H9 (cell line): ENCODE results near the gene PCDHGB1. TPM values are rescaled to one million over a fixed set of nuclear protein-coding genes. Genes with fewer than 3 reads are reported as not detected.

Experiments used
- DNase-seq: peaks from one replicate; pipeline ENCODE4 v3.0.0-alpha.2; 2017
- H2AFZ ChIP-seq: one replicate; pipeline ENCODE4 v1.6.1; 2013; ENCODE audit warnings: mild to moderate bottlenecking, low read length, control low read depth, moderate library complexity
- H2AK5ac ChIP-seq: 2 replicates; pipeline ENCODE4 v1.6.1; 2013; ENCODE audit warnings: low read length, control low read depth, mixed read lengths; ENCODE audit not compliant: insufficient read length
- H2BK120ac ChIP-seq: one replicate; pipeline ENCODE4 v1.6.1; 2013; ENCODE audit warnings: low read depth, mild to moderate bottlenecking, low read length, control low read depth, inconsistent platforms; ENCODE audit not compliant: poor library complexity, severe bottlenecking
- H2BK12ac ChIP-seq: 2 replicates; pipeline ENCODE4 v1.6.1; 2013; ENCODE audit warnings: low read length, control low read depth, mixed read lengths, low read depth; ENCODE audit not compliant: insufficient read length
- H2BK15ac ChIP-seq: 2 replicates; pipeline ENCODE4 v1.6.1; 2013; ENCODE audit warnings: low read depth, low read length, control low read depth
- H2BK20ac ChIP-seq: one replicate; pipeline ENCODE4 v1.6.1; 2013; ENCODE audit warnings: low read depth, mild to moderate bottlenecking, low read length, control low read depth, inconsistent platforms; ENCODE audit not compliant: poor library complexity, severe bottlenecking
- H2BK5ac ChIP-seq: 2 replicates; pipeline ENCODE4 v1.6.1; 2013; ENCODE audit warnings: low read length, control low read depth, mixed read lengths; ENCODE audit not compliant: insufficient read length
- H3K14ac ChIP-seq: 2 replicates; pipeline ENCODE4 v1.6.1; 2013; ENCODE audit warnings: low read length, control low read depth; ENCODE audit not compliant: insufficient read depth
- H3K18ac ChIP-seq: 2 replicates; pipeline ENCODE4 v1.6.1; 2013; ENCODE audit warnings: low read depth, mild to moderate bottlenecking, mixed read lengths, low read length, control low read depth; ENCODE audit not compliant: insufficient read length
- H3K23ac ChIP-seq: 2 replicates; pipeline ENCODE4 v1.6.1; 2013; ENCODE audit warnings: low read length, control low read depth, mixed read lengths, low read depth; ENCODE audit not compliant: insufficient read length
- H3K23me2 ChIP-seq: 2 replicates; pipeline ENCODE4 v1.6.1; 2013; ENCODE audit warnings: low read depth, mild to moderate bottlenecking, mixed read lengths, low read length, control low read depth; ENCODE audit not compliant: insufficient read length, poor library complexity, severe bottlenecking
- H3K27ac ChIP-seq: 2 replicates; pipeline ENCODE4 v1.5.1; 2013; ENCODE audit warnings: low read length, control low read depth, mixed read lengths, low read depth; ENCODE audit not compliant: insufficient read length
- H3K27me3 ChIP-seq: 2 replicates; pipeline ENCODE4 v1.6.1; 2013; ENCODE audit warnings: low read length, control low read depth, inconsistent platforms; ENCODE audit not compliant: insufficient read depth
- H3K4ac ChIP-seq: 2 replicates; pipeline ENCODE4 v1.6.1; 2013; ENCODE audit warnings: low read depth, mild to moderate bottlenecking, control low read depth, inconsistent platforms, low read length, moderate library complexity
- H3K4me1 ChIP-seq: 2 replicates; pipeline ENCODE4 v1.6.1; 2013; ENCODE audit warnings: low read length, control low read depth, inconsistent platforms; ENCODE audit not compliant: insufficient read depth
- H3K4me2 ChIP-seq: 2 replicates; pipeline ENCODE4 v1.6.1; 2013; ENCODE audit warnings: low read length, control low read depth, mixed read lengths; ENCODE audit not compliant: insufficient read length, insufficient read depth
- H3K56ac ChIP-seq: 2 replicates; pipeline ENCODE4 v1.6.1; 2013; ENCODE audit warnings: low read depth, mild to moderate bottlenecking, mixed read lengths, low read length, control low read depth; ENCODE audit not compliant: insufficient read length
- H3K79me1 ChIP-seq: 2 replicates; pipeline ENCODE4 v1.6.1; 2013; ENCODE audit warnings: low read depth, mild to moderate bottlenecking, moderate library complexity, low read length, control low read depth, inconsistent platforms; ENCODE audit not compliant: insufficient read depth, poor library complexity, severe bottlenecking
- H3K79me2 ChIP-seq: 2 replicates; pipeline ENCODE4 v1.6.1; 2013; ENCODE audit warnings: low read length, control low read depth, inconsistent platforms; ENCODE audit not compliant: insufficient read depth
- H3K9ac ChIP-seq: 2 replicates; pipeline ENCODE4 v1.6.1; 2013; ENCODE audit warnings: low read length, control low read depth, mixed read lengths; ENCODE audit not compliant: insufficient read length; ENCODE audit errors: extremely low read depth
- H3K9me3 ChIP-seq: one replicate; pipeline ENCODE4 v1.6.1; 2013; ENCODE audit warnings: low read depth, low read length, inconsistent platforms; ENCODE audit not compliant: control insufficient read depth
- H3T11ph ChIP-seq: one replicate; pipeline ENCODE4 v1.6.1; 2013; ENCODE audit warnings: mild to moderate bottlenecking, low read length, control low read depth, inconsistent platforms
- H4K20me1 ChIP-seq: one replicate; pipeline ENCODE4 v1.6.1; 2013; ENCODE audit not compliant: control insufficient read depth, insufficient read length, insufficient read depth
- H4K5ac ChIP-seq: 2 replicates; pipeline ENCODE4 v1.6.1; 2013; ENCODE audit warnings: low read depth, mild to moderate bottlenecking, mixed read lengths, low read length, control low read depth; ENCODE audit not compliant: insufficient read length
- H4K8ac ChIP-seq: replicated peaks from 2 replicates; pipeline ENCODE4 v1.6.1; 2013; ENCODE audit warnings: low read length, control low read depth, mixed read lengths, low read depth; ENCODE audit not compliant: insufficient read length
- H4K91ac ChIP-seq: 2 replicates; pipeline ENCODE4 v1.6.1; 2013; ENCODE audit warnings: low read depth, mild to moderate bottlenecking, moderate library complexity, mixed read lengths, low read length, control low read depth; ENCODE audit not compliant: insufficient read length
- H3K27ac Mint-ChIP-seq, 3 experiments: 2 replicates in 2 of 3; 3 replicates in 1 of 3; pipeline ENCODE4 v1.8.0; 2020 to 2021; ENCODE audit warnings: mixed read lengths in 3 of 3, mild to moderate bottlenecking in 1 of 3, moderate library complexity in 1 of 3
- H3K27me3 Mint-ChIP-seq: 2 replicates; pipeline ENCODE4 v1.8.0; 2021; ENCODE audit warnings: low read depth, mild to moderate bottlenecking, moderate library complexity, mixed read lengths
- H3K36me3 Mint-ChIP-seq, 3 experiments: 2 replicates in 2 of 3; 3 replicates in 1 of 3; pipeline ENCODE4 v1.8.0; 2020 to 2021; ENCODE audit warnings: low read depth in 3 of 3, mixed read lengths in 3 of 3; ENCODE audit not compliant: insufficient read depth in 1 of 3
- H3K4me1 Mint-ChIP-seq, 2 experiments: 2 replicates each; pipeline ENCODE4 v1.8.0; 2020; ENCODE audit warnings: mixed read lengths in 2 of 2
- H3K4me3 Mint-ChIP-seq, 2 experiments: 2 replicates in 1 of 2; 3 replicates in 1 of 2; pipeline ENCODE4 v1.8.0; 2020 to 2021; ENCODE audit warnings: mild to moderate bottlenecking in 2 of 2, mixed read lengths in 2 of 2, moderate library complexity in 1 of 2
- H3K9me3 Mint-ChIP-seq, 2 experiments: 2 replicates in 1 of 2; 3 replicates in 1 of 2; pipeline ENCODE4 v1.8.0; 2020; ENCODE audit warnings: mild to moderate bottlenecking in 2 of 2, mixed read lengths in 2 of 2, moderate library complexity in 1 of 2
- whole genome bisulfite sequencing: extraction: QIAGEN DNeasy Blood & Tissue Kit; methylation state at CpG from one replicate; pipeline ENCODE4 v1.1.7; 2013; ENCODE audit warnings: missing lambda C conversion rate, low lambda C conversion rate, mixed read lengths; ENCODE audit not compliant: insufficient read length; ENCODE audit errors: extremely low coverage; 5-methylcytosine and 5-hydroxymethylcytosine counted together
- total RNA-seq: library from RNA; stranded (reverse); gene quantifications from 2 replicates; pipeline ENCODE4 v1.2.1, GENCODE V29; 2021
- TF ChIP-seq, protein P1 (sequence below): fragments of 200-600 bp; sonication (generic); conservative IDR thresholded peaks from 3 replicates; pipeline ENCODE4 v1.8.0; 2021; ENCODE audit warnings: antibody characterized with exemption, mild to moderate bottlenecking

PCDHGB1 gene
- total RNA-seq, 1 experiment from 2014 or later = 5.0 TPM

DNA sequence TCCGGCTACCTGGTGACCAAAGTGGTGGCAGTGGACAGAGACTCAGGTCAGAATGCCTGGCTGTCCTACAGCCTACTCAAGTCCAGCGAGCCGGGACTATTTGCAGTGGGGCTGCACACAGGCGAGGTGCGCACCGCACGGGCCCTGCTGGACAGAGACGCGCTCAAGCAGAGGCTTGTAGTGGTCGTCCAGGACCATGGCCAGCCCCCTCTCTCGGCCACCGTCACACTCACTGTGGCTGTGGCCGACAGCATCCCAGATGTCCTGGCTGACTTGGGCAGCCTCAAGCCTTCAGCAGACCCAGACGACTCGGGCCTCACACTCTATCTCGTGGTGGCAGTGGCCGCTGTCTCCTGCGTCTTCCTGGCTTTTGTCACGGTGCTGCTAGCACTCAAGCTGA, 7.1 kb downstream of the PCDHGB1 start:
- Mint-ChIP-seq H3K4me1 (peaks cover 2 to 3% of the 10 kb centered on the region in 2 experiments; a peak in 2 of 4 replicates), H3K36me3 (peaks cover 29 to 68% (median 50%) of the 10 kb centered on the region in 3 experiments), H3K4me3 (no peak overlapping the region), H3K9me3 (peaks cover 61 to 64% of the 10 kb centered on the region in 2 experiments), H3K27ac (no peak overlapping the region), H3K27me3 (peaks cover 3% of the 10 kb centered on the region)
- Histone ChIP-seq H4K5ac (no peak overlapping the region), H3K4me2 (no peak overlapping the region), H3K23ac (no peak overlapping the region), H3K27me3 (no peaks in the 10 kb centered on the region), H3K79me2 (no peaks in the 10 kb centered on the region), H3K9me3 (peaks cover 29% of the 10 kb centered on the region), H2AFZ (no peak overlapping the region), H4K91ac (no peak overlapping the region), H3K18ac (no peak overlapping the region), H2BK20ac (no peak overlapping the region), H3K4ac (no peak overlapping the region), H3K23me2 (no peaks in the 10 kb centered on the region), H2AK5ac (no peak overlapping the region), H3K4me1 (no peaks in the 10 kb centered on the region), H3K79me1 (no peaks in the 10 kb centered on the region), H3K27ac (no peak overlapping the region), H4K20me1 (no peaks in the 10 kb centered on the region), H3K56ac (no peak overlapping the region), H2BK5ac (no peak overlapping the region), H2BK15ac (no peak overlapping the region), H3T11ph (no peak overlapping the region), H4K8ac (no peak overlapping the region), H2BK120ac (no peak overlapping the region), H3K9ac (no peak overlapping the region), H3K14ac (no peak overlapping the region), H2BK12ac (no peak overlapping the region)
- no CpG with 5 or more reads among the region's 19 CpGs for WGBS
- DNase-seq = no peak
- TF ChIP-seq, protein P1, sequence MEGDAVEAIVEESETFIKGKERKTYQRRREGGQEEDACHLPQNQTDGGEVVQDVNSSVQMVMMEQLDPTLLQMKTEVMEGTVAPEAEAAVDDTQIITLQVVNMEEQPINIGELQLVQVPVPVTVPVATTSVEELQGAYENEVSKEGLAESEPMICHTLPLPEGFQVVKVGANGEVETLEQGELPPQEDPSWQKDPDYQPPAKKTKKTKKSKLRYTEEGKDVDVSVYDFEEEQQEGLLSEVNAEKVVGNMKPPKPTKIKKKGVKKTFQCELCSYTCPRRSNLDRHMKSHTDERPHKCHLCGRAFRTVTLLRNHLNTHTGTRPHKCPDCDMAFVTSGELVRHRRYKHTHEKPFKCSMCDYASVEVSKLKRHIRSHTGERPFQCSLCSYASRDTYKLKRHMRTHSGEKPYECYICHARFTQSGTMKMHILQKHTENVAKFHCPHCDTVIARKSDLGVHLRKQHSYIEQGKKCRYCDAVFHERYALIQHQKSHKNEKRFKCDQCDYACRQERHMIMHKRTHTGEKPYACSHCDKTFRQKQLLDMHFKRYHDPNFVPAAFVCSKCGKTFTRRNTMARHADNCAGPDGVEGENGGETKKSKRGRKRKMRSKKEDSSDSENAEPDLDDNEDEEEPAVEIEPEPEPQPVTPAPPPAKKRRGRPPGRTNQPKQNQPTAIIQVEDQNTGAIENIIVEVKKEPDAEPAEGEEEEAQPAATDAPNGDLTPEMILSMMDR = no peak
